Upper lobe of left lung (tissue), 4 donors: ENCODE results near the gene LZTS3.

Experiments
- CTCF ChIP-seq, 6 experiments: fragments of 450-650 bp in 4 of 6; fragments of 200-600 bp in 2 of 6; sonication (generic) in 2 of 6; IDR thresholded peaks; one replicate each; pipeline ENCODE4 v1.5.1; 2016 to 2019; ENCODE audit warnings: antibody characterized with exemption in 6 of 6
- POLR2A ChIP-seq, 4 donors: fragments of 450-650 bp; IDR thresholded peaks; one replicate each; pipeline ENCODE4 v1.5.1; 2016 to 2017; ENCODE audit warnings: antibody characterized with exemption in 4 of 4, mild to moderate bottlenecking in 2 of 4

- TF ChIP-seq POLR2A (IDR thresholded peaks at IDR 0.05) (no peak), CTCF (IDR thresholded peaks at IDR 0.05) (no peak)
Observed at GRCh38 chr20:3158968-3159431, 14.3 kb downstream of the LZTS3 start.
